GM18507 (cell line): Measurements from ENCODE around the gene SEC61B.
A peak's percentile ranks its signal among the peaks of the same experiment; 100 is the strongest.
"Not testable (repeated sequence)": the region's sequence is repeated elsewhere in the genome, so short reads cannot be mapped to it uniquely, and the experiment has no call there.

Experiments used
- DNase-seq: peaks from one replicate; pipeline ENCODE4 v3.0.0; 2011; ENCODE audit warnings: low read depth; ENCODE audit not compliant: insufficient read length; ENCODE audit errors: extremely low spot score
- FAIRE-seq: peaks from 2 replicates; lab custom pipeline; 2011; peaks lifted over from hg19 to GRCh38; lab: Jason Lieb, UNC

The SEC61B gene

GRCh38 chr9:99234618-99235017 is 12.5 kb downstream of the SEC61B start:
- DNase-seq (no peak), FAIRE-seq (peak; percentile 26)

DNA sequence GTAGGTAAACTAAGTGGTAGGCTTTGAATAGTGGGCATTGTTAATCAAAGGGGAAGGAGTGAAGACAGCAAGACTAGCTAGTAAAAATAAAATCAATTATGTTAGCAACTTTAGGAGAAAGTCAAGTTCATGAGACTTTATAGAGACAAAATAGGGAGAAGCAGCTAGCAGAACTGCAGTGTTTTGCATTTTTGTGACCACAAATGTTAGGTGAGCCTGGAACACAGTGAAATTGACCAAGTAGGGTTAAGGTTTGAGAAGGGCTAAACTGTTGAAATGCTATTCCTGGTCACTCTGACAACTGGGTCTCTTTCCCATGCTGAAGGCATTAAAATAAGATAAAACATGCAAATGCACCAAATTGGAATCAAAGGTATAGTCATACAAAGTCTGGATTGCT is 13.0 kb downstream of the SEC61B start:
- DNase-seq (no peak), FAIRE-seq (peak; percentile 65)

DNA sequence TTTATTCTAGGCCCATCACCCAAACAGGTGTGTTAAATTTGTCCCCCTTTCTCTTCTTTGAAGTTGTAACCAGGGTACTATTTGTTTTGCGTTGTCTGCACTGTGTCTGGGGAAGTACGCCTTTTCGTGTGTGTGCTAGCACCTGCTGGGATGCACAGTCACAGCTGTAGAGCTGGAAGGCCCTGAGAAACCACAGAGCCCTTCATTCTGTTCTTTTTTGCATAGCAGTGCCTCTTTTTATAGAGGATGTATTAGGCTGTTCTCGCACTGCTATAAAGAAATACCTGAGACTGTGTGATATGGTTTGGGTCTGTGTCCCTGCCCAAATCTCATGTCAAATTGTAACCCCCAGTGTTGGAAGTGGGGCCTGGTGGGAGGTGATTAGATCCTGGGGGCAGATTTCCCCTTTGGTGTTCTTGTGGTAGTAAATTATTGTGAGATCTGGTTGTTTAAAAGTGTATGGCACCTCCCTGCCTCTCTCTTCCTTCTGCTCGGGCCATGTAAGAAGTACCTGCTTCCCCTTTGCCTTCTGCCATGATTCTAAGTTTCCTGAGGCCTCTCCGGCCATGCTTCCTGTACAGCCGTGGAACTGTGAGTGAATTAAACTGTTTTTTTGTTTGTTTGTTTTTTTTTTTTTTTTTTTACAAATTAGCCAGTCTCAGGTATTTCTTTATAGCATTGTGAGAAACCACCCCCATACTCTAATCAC is 14.0 kb downstream of the SEC61B start:
- FAIRE-seq (peak; percentile 96), DNase-seq (peak; percentile 33)

- DNase-seq (no peak), FAIRE-seq (peak; percentile 26)
These were observed 15.3 kb downstream of the SEC61B start for GRCh38 chr9:99237356-99237755.

- not testable (repeated sequence) for DNase-seq
These were observed 15.8 kb downstream of the SEC61B start for GRCh38 chr9:99237849-99238248.

GRCh38 chr9:99238331-99238730 is 16.2 kb downstream of the SEC61B start:
- FAIRE-seq (no peak), DNase-seq (no peak)

More at GRCh38 chr9:99237849-99238248, 15.8 kb downstream of the SEC61B start:
- not testable (repeated sequence) for FAIRE-seq

GRCh38 chr9:99239341-99240060 is 17.4 kb downstream of the SEC61B start:
- DNase-seq (no peak), FAIRE-seq (no peak)

DNA sequence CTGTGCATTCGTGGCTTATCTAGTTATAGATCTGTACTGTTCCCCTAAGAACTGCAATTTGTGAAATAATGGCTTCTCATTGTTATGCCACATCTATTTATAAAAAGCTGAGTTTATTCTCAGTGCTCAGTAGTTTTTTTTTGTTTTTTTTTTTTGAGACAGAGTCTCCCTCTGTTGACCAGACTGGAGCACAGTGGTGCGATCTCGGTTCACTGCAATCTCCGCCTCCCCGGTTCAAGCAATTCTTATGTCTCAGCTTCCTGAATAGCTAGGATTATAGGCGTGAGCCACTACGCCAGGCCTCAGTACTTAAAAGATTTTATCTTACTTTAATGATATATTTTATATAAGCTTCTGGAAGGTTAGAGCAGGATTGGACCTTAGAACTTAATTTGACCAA is 19.0 kb downstream of the SEC61B start:
- DNase-seq (no peak), FAIRE-seq (no peak)

DNA sequence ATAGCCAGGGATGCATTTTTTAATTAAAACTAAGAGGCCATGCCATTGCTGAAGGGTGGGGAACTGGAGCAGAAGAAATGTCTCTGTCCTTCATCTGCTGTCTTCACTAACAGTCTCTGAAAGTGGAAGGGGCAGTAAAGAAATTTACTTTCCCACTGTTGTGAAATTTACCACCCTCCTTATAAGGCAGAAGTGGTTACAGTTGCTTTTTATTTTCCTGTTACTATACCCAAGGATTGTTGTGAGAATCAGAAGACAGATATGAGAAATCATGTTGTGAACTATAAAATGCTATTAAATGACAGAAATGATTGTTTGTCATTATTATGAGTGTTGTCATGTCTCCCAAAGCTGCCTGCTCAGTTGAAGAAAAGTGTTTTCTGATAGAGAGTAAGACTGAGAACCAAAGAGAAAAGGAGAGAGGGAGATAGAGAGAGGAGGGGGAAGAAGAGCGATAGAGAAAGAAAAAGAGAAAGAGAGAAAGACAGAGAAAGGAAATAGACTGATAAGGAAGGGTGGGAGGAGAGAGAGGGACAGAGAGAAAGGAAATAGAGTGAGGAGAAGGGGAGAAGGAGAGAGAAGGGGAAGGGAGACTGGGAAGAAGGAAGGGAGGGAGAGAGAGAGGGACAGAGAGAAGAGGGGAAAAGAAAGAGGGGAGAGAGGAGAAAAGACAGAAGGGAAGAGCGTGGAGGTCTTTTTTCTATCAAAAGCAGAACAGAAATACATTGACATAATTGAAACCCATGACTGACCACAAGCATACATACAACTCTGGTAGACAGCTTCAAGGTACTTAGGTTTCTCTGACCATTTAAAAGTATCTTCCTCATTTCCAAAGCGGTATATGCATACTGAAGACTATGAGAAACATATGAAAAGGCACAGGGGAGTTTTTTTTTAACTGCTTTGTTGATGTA is 22.5 kb downstream of the SEC61B start:
- DNase-seq (no peak), FAIRE-seq (peak; percentile 84)

GRCh38 chr9:99249619-99250018 is 27.5 kb downstream of the SEC61B start:
- DNase-seq (no peak), FAIRE-seq (peak; percentile 90)

GRCh38 chr9:99251157-99251556 is 29.1 kb downstream of the SEC61B start:
- FAIRE-seq (no peak), DNase-seq (no peak)

DNA sequence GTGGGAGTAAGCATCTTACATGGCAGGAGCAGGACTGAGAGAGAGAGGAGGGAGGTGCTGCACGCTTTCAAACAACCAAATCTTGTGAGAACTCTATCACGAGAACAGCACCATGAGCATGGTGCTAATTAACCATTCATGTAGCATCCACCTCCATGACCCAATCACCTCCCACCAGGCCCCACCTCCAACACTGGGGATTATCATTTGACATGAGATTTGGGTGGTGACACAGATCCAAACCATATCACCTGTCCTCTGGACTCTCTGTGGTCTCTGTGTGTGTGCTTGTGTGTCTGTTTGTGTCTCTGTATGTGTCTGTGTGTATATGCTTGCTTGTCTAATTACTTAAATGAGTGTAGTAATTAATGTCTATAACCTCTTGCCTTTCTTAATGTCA is 31.1 kb downstream of the SEC61B start:
- DNase-seq (no peak), FAIRE-seq (no peak)

GRCh38 chr9:99253772-99254431 is 31.8 kb downstream of the SEC61B start:
- DNase-seq, result peak; percentile 57
- peak; percentile 99 for FAIRE-seq

DNA sequence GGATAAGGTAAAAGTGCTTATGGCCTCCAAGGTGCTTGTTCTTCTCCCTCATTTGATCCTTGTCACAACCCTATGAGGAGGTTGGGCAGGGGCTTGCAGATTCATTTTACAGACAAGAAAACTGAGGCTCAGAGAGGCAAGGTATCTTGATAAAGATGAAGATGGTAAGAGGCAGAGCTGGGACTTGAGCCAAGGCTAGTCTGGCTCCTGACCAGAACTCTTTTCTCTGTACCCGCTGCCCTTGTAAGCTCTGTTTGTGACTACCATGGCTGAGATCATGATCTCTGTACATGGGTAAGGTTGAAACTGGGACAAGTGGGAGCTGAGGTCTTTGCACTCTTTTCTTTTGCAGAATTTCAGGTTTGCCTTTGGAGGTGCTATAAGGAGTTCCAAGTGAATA is 33.6 kb downstream of the SEC61B start:
- DNase-seq, result no peak

DNA sequence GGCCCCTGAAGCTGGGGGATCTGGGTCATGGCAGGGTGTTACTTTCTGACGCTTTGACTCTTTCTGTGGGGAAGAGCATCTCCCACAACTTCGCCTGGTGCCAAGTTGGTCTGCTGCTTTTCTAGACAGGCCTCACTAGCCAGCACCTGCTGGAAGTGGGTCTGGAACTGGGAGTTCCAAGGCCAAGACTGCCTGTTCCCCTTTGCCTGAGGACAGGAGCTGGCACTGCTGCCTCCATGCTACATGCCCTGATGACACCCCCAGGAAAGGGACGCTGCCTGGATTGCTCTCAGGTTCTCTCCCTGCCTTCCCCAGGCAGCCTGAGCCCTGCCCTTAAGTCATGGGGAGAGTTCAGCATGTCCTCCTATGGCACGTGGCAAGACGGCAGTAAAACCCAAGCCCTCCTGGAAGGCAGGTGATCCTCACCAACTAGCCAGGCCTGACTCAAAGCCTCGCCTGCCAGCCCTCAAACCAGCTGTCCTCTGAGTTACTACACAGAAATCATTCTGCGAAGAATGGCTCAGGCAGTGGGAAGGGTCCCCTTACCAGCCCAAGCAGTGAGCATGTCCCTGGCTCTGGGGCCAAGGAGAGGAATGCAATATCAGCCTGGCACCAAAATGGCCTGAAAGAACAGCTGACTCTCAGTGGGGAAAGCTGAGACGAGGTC is 35.8 kb downstream of the SEC61B start:
- DNase-seq (no peak), FAIRE-seq (no peak)

More for the DNA sequence above, 33.6 kb downstream of the SEC61B start:
- FAIRE-seq, result no peak

GRCh38 chr9:99259231-99259918 is 37.3 kb downstream of the SEC61B start:
- DNase-seq (no peak), FAIRE-seq (peak; percentile 72)

GRCh38 chr9:99261923-99262322 is 39.8 kb downstream of the SEC61B start:
- no peak for DNase-seq
- FAIRE-seq, result no peak

GRCh38 chr9:99262949-99263418 is 40.9 kb downstream of the SEC61B start:
- DNase-seq (no peak), FAIRE-seq (peak; percentile 62)
